CD4-positive, alpha-beta T cell treated with Interleukin-10 for 1 hour (primary cell): ENCODE results near the gene COL3A1.

Experiments
- DNase-seq: peaks from one replicate; pipeline ENCODE4 v3.0.0-alpha.2; 2020

Gene COL3A1

DNA sequence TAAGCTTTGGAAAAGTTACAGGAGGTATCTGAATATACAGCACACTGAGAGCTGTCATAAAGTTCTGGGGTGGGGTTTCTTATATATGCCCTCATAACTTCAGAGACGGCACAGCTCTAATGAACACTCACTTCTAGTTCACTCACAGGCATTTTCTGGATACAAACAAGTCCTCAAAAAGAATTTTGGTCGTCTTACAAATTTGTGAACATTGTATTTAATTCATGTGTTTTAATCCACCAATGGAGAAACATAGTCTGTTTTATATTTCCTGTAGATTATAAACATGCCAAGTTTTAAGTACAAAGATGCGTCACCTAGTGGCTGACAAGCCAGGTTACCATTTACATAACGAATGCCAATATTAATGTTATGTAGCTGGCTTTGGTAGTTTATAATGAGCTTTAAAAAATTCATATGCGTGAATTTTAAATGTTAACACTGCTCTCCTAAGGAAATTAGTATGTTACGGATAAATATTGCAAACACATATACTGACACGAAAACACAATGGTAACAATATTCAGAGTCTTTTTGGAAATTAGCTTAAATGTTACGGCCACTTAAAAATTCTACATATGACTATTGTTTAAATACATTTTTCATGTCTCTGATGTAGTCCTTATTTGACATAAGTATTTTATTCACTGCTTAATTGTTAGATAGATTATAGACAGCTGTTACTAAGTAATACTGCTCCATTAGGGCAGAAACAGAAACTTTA, 2.5 kb downstream of the COL3A1 start:
- no peak for DNase-seq

DNA sequence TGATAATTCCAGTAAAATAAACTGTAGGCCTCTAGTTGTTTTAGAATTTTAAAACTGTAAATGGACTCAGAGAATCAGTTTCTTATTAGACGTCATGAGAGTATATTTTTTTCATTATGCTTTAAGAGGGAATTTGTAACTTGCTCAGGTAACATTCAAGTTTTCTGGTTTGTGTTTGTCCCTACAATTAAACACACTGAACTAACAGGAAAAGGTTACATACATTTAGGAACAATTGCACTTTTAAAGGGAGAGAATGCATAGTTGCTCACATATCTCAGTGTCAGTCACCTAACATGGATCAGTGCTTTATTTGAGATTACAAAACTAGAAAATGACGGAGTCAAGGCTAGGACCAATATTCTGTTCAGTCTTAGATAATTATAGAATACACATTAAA, 3.1 kb downstream of the COL3A1 start:
- no peak for DNase-seq

DNA sequence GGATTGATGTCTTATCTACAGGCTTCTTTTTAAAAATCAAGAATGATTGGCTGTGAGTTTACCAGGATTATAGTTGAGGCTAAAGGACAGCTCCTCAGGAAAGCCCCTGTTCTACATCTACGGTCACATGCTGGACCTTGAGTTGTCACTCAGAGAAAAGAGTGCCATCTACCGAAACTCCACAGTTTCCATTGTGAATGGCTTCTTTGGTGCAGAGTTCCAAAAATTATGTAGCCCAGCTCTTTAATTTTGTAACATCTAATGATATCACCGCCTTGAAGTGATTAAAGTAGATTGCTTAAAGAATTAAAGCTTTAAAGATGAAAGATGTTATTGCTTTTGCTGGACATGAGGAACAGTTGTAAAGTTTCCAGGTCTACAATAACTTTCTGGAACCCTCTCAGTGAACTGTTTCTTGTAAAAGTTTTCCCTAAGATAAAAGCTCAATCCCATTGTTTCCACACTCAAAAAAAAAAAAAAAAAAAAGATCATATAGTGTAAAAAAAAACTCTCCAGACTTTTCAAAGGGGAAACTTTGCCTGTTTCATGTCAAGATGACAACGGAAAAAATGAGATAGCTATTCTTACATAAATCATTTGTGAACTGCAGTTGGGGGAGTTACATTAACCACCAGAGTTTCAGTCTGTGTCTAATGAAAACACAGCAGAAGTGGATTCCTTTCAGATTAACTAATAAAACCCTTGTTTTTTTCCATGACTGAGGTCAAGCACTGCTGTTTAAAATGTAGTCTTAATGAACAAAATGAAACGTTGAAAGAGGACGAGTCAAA, 4.3 kb downstream of the COL3A1 start:
- no peak for DNase-seq

DNA sequence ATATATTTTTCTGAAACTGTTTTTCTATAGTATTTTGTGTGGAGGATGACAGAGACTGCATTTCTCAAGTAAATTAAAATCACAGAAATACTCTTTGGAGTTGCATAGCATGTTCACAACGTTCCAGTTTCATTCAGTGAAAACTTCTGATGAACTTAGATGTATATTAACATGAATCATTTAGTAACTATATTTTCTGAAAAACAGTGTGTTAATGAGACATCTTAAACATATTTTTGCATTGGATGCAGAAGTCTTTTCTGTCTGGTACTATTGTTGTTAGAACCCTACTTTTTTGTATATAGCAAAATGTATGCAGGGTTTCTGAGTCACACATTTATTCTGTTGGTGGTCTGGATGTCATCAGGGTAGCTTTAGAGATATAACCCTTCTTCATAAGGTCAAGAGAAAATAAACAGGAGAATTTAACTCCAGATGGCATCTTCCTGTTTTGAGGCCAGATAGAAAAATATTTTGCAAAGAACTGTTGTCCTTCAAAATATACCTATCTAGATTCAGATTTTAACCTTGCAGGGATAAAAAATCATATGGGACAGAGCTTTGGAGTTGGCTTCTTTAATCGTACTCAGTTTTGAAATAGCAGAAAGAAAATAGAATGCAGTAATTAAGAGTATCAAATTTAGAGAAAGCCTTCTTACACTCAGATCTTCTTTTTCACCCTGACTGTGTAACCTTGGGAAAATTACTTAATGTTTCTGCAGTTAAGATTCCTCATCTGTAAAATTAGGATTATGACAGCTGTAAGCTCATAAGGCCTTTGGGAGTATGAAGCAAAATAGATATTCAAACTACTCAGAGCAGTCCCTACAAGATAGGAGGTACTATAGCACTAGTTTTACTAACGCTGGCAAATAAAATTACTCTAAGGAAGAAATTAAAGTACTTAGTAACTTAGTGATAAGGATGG, 5.3 kb downstream of the COL3A1 start:
- DNase-seq: no peak

DNA sequence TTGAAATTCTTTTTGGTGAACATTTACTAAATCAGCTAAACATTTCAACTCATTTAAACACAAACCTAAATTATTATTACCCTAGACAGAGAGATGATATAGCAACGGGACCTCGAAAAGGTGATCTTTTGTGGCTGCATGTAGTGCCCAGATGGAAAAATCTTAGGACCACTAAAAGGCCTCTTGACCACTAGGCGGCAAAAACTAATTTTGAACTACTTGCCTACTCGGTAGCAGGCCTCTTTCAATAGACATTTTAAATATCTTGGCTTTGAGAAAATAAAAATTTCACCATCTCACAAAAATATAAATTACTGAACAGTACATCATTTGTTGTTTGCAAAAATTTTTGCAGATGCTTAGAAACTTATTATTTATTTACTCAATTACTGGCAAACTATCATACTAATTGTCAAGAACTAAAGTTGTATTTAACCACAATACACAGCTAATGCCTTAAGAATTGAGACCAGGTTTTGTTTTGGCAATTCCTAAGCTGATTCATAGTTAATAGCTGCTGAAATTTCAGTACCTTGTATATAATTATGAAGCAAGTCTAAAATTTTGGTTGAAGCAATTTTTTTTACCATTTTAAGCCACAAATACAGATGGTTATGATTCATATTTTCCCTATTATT, 9.4 kb downstream of the COL3A1 start:
- no peak for DNase-seq

DNA sequence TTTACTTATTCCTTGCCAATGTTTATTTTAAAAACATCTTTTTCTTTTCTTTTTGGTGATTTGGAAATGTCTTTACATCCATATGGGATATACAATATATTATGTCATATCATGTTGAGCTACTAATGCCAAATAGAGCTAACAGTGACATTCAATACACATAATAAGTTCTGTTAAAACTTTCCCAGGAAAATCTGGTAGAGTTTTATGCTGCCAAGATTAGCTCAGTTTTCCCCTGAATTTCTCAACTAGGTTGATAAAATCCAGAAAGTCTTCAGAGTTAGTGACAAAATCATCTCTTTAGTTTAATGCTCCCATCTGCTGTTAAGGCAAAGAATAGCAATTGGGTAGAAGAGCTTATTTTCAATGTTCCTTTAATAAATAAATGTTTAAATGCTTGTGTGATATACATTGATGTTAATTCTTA, 9.9 kb downstream of the COL3A1 start:
- DNase-seq: no peak

DNA sequence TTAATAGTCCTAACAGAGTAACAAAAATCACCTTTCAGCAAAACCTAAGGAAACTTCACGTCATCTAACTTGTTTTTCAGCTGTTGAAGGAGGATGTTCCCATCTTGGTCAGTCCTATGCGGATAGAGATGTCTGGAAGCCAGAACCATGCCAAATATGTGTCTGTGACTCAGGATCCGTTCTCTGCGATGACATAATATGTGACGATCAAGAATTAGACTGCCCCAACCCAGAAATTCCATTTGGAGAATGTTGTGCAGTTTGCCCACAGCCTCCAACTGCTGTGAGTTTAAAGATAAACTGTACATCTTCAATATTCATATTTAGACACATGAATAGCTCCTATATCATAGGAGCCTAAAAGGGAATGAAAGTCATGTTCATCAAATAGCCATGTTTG, 10.5 kb downstream of the COL3A1 start:
- no peak for DNase-seq

DNA sequence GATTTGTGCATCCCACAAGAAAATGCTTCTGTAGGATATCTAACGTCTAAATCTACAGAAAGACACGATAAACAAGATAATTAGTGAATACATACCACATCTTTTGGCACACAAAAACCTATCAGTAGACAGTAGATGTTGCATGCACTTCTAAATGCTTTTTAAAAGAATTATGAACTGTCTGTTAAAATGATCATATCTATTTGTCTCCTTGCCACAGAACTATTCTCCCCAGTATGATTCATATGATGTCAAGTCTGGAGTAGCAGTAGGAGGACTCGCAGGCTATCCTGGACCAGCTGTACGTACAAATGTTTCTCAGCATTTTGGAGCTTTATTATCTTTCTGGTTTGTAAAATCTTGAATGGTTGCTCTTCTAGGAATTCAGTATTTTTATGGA, 12.7 kb downstream of the COL3A1 start:
- DNase-seq: no peak

DNA sequence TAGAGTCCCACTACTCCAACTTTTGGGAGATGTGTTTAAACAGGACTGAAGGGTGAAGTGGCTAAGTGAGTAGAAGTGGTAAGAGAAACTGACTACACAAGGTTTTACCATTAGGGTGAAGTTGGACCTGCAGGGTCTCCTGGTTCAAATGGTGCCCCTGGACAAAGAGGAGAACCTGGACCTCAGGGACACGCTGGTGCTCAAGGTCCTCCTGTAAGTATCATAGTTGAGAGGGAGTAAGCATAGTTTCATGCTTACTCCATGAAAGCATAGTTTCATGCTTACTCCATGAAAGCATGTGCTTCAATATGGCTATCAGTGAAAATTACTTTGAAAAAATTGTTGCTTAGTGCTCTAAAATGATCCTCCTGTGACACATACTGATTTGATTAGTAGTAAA, 19.1 kb downstream of the COL3A1 start:
- no peak for DNase-seq

DNA sequence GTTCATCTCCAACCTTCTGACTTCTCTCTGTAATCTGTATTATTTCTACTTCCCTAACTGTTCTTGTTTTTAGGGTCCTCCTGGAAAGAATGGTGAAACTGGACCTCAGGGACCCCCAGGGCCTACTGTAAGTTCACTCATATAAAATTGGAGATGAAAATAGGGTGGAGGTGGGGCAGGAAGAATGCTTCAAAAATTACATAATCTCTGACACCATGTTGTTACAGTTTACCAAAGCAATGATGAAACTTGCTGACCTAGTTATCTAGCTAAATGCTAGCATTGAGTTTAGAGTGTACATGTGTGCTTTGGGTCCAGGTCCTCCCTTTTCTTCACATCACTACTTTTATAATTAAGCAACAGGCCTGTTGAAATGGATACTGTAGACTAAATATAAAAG, 23.1 kb downstream of the COL3A1 start:
- DNase-seq: no peak

DNA sequence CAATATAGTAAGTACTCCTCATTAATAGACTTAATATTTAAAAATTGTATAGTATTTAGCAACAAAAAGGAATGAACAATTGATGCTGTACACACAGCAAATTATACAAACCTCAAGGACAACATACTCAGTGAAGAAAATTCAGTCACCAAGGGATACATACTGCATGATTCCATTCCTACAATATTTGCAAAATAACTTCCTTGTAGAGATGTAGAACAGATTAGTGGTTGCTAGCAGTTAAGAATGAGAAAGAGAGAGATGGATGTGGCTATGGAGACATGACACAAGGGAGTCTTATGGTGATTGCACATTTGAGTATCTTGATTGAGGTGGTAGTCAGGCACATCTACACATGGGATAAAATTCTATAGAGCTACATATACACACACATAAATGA, 26.0 kb downstream of the COL3A1 start:
- no peak for DNase-seq

DNA sequence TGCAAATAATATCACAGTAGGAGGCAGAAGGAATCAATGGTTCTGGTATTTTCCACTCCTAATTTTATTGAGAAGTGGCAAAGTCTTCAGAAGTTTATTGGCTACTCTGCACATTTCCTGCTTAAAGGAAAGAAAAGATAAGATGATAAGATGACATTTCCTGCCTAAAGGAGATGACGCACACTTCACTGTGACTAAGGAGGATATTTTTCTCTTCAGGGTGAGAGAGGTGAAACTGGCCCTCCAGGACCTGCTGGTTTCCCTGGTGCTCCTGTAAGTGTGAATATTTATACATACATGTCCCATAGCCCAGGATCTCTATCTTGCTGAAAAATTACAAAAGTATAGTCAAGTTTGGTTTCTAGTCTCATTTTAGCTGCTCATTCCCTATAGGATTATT, 27.9 kb downstream of the COL3A1 start:
- no peak for DNase-seq

DNA sequence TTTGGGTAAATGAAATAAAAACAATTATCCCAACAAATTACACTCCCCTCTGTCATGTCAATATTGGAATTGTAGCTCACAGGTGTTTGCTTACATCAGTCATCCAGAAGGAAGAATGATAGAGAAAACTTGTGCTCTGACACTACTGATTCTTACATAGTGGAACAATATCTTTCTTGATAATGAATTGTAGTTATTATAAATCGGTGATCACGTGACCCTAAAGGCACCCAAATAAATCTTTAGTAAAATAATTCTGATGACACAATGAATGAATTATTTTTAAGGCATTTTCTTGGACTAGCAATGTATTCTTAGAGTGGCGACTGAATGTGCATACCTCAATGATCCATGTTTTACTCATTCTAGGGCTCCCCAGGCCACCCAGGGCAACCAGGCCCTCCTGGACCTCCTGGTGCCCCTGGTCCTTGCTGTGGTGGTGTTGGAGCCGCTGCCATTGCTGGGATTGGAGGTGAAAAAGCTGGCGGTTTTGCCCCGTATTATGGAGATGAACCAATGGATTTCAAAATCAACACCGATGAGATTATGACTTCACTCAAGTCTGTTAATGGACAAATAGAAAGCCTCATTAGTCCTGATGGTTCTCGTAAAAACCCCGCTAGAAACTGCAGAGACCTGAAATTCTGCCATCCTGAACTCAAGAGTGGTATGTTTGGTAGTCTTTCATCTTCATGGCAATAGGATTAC, 34.5 kb downstream of the COL3A1 start:
- no peak for DNase-seq

DNA sequence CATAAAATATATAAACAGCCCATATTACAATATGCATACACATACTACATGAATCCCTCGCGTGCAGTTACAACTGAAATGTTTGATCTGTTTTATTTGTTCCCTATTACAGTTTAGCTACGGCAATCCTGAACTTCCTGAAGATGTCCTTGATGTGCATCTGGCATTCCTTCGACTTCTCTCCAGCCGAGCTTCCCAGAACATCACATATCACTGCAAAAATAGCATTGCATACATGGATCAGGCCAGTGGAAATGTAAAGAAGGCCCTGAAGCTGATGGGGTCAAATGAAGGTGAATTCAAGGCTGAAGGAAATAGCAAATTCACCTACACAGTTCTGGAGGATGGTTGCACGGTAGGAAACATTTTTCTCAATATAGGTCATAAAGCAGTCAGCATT, 36.4 kb downstream of the COL3A1 start:
- no peak for DNase-seq

DNA sequence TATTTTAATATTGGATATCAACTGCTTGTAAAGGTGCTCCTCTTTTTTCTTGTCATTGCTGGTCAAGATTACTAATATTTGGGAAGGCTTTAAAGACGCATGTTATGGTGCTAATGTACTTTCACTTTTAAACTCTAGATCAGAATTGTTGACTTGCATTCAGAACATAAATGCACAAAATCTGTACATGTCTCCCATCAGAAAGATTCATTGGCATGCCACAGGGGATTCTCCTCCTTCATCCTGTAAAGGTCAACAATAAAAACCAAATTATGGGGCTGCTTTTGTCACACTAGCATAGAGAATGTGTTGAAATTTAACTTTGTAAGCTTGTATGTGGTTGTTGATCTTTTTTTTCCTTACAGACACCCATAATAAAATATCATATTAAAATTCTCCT, 38.2 kb downstream of the COL3A1 start:
- DNase-seq: no peak

DNA sequence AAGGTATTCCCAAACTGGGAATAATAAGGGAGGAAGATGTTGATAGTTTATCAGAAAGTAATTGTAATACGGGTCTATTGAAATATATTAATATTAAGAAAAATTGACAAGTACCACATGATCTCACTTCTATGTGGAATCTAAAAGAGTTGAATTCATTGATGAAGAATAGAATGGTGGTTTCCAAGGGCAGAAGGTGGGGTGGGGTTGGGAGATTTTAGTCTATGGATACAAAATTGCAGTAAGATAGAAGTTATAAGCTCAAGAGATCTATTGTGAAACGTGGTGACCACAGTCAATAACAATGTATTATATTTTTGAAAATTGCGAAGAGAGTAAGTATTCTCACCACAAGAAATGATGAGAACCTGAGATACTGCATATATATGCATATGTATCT, 38.9 kb downstream of the COL3A1 start:
- DNase-seq: no peak

DNA sequence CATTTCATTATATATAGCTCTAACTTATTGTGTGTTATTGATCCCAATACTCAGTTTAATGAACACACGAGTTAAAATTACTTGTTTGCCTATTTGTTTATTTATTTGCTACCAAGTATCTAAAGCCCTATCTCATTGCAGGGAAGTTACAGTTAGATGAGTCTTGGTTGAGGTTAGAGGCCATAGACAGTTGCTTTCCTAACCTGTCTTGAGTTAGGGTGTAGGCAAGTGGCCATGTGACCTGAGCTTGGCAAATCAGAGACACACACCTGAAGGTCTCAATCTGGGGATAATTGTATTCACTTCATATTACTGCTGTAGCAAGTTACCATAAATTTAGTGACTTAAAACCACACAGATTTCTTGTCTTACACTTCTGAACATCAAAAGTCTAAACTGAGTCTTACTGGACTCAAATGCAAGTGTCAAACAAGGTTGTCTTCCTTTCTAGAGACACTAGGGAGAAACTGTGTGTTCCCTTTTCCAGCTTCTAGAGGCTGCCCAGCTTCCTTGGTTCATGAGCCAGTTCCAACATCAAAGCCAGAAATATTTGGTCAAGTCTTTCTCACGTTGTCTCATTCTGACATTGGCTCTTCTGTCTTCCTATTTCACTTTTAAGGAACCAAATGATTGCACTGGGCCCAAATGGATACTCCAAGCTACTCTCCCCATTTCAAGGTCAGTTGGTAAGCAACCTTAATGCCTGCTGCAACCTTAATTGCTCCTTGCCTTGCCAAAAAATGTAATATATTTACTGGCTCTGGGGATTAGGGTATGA, 39.7 kb downstream of the COL3A1 start:
- DNase-seq: no peak

DNA sequence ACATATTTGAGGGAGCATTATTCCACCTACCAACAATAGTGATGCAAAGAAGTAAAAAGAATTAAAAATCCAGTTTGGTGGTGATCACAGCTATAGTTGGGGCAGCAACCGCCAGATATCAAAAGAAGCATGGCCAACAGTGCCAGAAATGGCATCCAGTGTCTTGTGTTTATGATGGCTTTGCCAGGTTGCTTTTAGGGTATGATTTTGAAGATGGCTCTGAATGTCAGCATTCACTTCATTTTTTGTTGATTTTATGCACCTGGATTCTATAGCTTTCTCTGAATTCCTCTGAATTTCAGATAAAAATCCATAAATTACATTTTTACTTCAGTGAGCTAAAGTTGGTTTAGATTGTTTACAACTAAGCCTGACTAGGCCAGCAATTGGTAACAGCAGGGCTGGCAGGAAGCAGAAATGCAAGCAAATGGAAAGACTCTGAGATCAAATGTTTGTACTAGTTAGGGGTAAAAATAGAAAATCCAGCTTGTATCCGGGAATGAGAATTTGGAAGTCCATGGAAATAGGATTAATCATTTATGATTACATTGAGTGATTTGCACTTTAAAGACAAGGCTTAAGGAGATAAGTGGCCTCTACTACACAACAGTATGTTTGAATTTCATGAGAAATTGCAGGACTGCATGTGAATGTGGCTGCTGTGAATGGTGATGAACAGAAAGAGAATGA, 40.4 kb downstream of the COL3A1 start:
- no peak for DNase-seq

DNA sequence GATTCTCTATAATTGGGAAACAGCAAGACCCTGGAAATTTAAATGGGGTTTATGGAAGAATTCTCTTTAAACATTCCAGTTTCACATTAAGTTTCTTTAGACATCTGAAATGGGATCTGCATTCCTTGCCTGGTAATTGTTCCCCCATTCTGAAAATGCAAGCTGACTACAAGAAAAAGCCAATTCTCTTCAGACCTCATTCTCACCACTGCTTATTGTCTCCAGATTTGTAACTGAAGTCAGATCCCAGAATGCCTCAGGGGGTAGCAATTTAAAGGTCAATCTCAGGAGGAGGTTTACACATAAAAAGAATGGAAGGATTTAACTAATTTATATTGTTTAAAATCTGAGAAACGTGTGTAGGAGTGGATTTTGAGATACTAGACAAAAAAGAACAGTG, 41.2 kb downstream of the COL3A1 start:
- DNase-seq: no peak

DNA sequence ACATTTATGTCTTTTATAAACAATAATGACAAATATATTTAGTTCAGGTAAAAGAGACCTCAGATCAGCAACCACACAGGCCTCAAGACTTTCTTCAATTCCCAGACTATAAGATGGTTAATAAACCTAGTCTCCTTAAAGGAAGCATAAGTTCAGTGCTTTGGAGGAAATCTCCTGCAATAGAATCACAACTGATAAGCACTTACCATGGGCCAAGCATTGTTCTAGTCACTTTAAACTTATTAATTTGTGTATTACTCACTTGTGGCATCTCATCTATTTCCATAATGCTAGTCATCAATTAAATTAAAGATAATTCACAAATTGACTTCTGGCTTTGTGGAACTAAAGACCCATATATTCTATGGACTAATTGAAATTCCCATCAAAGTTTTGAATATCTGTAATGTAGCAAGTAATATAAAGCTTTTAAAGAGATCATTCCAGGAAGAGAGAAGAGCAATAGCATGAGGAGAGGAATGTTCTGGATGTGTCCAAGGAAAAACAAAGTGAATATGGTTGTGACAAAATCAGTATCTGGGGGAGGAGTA, 42.2 kb downstream of the COL3A1 start:
- DNase-seq: no peak

DNA sequence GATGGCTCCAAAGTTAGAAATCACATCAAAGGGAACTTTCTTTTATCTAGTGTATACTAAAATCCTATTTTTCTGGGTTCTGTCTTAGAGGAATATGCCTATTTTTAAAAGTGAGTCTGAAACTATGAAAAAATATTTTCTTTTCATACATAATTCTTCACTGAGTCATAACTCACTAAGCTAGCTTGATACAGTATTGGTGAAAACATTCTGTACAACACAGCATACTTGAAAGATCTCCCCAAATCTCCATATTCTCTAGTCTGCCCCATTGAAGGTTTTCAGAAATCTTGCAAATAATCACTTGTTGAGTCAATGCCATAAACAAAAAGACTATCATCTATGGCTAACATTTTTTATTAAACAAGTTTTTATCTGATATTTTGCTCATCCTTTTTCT, 44.5 kb downstream of the COL3A1 start:
- DNase-seq: no peak
